GM19324 (cell line): ENCODE data around the gene ANKS4B.
A peak's percentile ranks its signal among the peaks of the same experiment; 100 is the strongest.
"Not testable (repeated sequence)": the region's sequence is repeated elsewhere in the genome, so short reads cannot be mapped to it uniquely, and the experiment has no call there.

Experiments
- ATAC-seq: cut with Tn5 transposase; IDR thresholded peaks from one replicate; pipeline ENCODE4 v1.9.1; 2021; ENCODE audit warnings: mild to moderate bottlenecking, moderate library complexity; ENCODE audit not compliant: unreplicated experiment, low FRiP score

ANKS4B gene

GRCh38 chr16:21260870-21261791 lies 27.6 kb downstream of the ANKS4B start:
- ATAC-seq: no peak

GRCh38 chr16:21262779-21263639 lies 29.5 kb downstream of the ANKS4B start:
- ATAC-seq: no peak

GRCh38 chr16:21263640-21264570 lies 30.4 kb downstream of the ANKS4B start:
- peak; percentile 73 for ATAC-seq

GRCh38 chr16:21264571-21265036 lies 31.1 kb downstream of the ANKS4B start:
- no peak for ATAC-seq

- no peak for ATAC-seq
Observed at GRCh38 chr16:21265104-21265837, 31.8 kb downstream of the ANKS4B start.

GRCh38 chr16:21267298-21267697 lies 33.8 kb downstream of the ANKS4B start:
- ATAC-seq: no peak

- ATAC-seq: no peak
Observed at GRCh38 chr16:21268236-21268635, 34.7 kb downstream of the ANKS4B start.

- ATAC-seq: no peak
Observed at GRCh38 chr16:21272253-21272652, 38.8 kb downstream of the ANKS4B start.

GRCh38 chr16:21272763-21273162 lies 39.3 kb downstream of the ANKS4B start:
- ATAC-seq: not testable (repeated sequence)

- no peak for ATAC-seq
Observed at GRCh38 chr16:21274172-21274726, 40.8 kb downstream of the ANKS4B start.

GRCh38 chr16:21275529-21275928 lies 42.0 kb downstream of the ANKS4B start:
- ATAC-seq: no peak

GRCh38 chr16:21276090-21276489 lies 42.6 kb downstream of the ANKS4B start:
- ATAC-seq: no peak

GRCh38 chr16:21277045-21277926 lies 43.8 kb downstream of the ANKS4B start:
- ATAC-seq: no peak

- peak; percentile 62 for ATAC-seq
Observed at GRCh38 chr16:21277927-21278706, 44.6 kb downstream of the ANKS4B start, which contains the start of gene CRYM. TSS of gene CRYM (minus strand) at chr16:21278290. CDS start at chr16:21278251, 39 bp downstream.

- no peak for ATAC-seq
Observed at GRCh38 chr16:21279501-21279900, 46.0 kb downstream of the ANKS4B start.

GRCh38 chr16:21281698-21282389 lies 48.3 kb downstream of the ANKS4B start:
- ATAC-seq: no peak
